22Rv1 (cell line): ENCODE measurements around the gene MEF2A.
"Not testable (repeated sequence)": the region's sequence is repeated elsewhere in the genome, so short reads cannot be mapped to it uniquely, and the experiment has no call there.

Experiments
- H3K27ac ChIP-seq: fragments of 450-650 bp; 2 replicates; pipeline ENCODE4 v1.5.1; 2017
- CTCF ChIP-seq: fragments of 450-650 bp; IDR thresholded peaks from 2 replicates; pipeline ENCODE4 v1.5.1; 2017; ENCODE audit warnings: mild to moderate bottlenecking
- ZFX ChIP-seq: fragments of 450-650 bp; IDR thresholded peaks from 2 replicates; pipeline ENCODE4 v1.6.1; 2017; ENCODE audit warnings: antibody characterized with exemption, borderline replicate concordance

The MEF2A gene

GRCh38 chr15:99644913-99645542 is 79.2 kb downstream of the MEF2A start:
- TF ChIP-seq ZFX (no peak), CTCF (no peak)
- no peak overlapping the region for H3K27ac ChIP-seq

DNA sequence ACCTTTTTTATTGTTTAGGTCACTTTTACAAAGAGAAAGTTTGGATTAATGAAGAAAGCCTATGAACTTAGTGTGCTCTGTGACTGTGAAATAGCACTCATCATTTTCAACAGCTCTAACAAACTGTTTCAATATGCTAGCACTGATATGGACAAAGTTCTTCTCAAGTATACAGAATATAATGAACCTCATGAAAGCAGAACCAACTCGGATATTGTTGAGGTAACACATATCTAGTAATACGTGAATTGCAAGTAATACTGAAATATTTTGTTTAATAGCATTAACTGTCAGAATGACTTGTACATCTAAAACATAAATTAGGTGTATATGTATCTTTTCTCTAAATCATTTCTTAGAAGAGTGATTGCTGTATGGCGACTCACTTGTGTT is 79.8 kb downstream of the MEF2A start:
- H3K27ac ChIP-seq = no peak overlapping the region

DNA sequence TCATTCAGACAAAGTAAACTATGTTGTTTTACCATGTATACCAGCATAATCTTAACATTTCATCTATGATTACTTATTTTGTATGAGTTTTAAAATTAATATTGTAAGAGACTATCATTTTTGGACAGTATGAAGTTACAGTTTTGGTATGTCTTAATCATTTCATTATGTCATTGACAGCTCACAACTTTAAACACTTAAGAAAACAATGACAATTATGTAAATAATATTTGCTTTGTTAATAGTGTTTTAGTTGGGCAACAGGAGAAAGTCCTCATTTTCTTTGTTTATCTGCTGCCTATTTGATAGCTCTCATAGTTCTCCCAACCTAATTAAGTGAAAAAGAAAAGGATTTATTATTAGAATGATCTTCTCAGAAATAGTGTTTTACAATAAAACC is 80.2 kb downstream of the MEF2A start:
- H3K27ac ChIP-seq = no peak overlapping the region
- TF ChIP-seq CTCF (no peak), ZFX (no peak)

More for the DNA sequence above, 79.8 kb downstream of the MEF2A start:
- no peak for TF ChIP-seq CTCF
- no peak for TF ChIP-seq ZFX

DNA sequence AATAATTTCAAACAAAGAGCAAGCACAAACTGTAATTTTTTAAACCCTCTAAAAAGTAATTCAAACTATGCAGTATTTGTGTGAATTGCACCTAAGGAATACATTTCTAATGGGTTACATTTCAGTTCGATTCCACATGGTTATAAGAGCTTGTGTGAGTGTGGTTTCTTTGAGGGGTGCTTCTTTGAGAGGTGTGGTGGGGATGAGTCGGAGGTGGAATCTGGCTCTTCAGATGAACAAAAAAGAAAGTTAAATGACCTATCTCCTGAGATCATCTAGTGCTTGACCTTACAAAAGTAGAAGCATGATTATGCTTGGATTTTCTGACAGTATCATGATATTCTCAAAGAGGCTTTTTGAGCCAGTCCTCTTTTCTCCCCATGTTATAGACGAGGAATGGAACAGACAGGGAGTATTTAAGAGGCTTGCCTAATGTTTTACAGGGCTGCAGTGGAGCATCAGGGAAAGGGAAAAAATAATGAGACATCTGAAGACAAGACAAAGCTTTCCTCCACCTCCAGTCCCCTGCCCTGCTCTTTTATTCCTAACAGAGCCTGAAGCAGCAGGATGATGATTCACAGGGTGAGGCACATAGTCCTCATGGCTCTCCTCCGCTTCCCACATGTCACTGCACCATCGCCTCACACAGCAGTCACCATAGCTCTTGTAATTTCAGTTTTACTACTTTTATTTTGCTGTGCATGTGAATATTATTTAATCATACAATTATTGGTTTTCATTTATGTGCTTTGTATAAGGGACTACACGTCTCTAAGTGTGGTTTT is 85.4 kb downstream of the MEF2A start:
- no peak overlapping the region for H3K27ac ChIP-seq
- no peak for TF ChIP-seq CTCF
- TF ChIP-seq ZFX = no peak

- H3K27ac ChIP-seq = no peak overlapping the region
- TF ChIP-seq ZFX (no peak), CTCF (no peak)
These were observed 90.4 kb downstream of the MEF2A start for GRCh38 chr15:99656205-99656604.

DNA sequence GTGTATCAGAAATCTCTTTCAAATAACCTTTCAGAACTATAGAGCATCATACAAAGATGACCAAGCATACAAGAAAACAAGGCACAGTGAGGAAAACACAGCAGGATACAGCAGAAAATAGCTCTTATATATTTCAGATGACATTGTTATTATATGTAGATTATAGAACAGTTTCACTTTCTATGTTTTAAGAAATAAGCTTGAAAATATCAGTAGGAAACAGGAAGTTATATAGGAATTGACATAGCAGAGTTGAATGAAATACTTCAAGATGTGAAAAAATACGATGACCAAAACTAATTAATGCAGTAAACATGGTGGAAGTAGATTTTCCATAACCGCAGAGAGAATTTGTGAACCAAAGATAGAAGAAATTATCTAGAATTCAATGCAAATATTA is 92.2 kb downstream of the MEF2A start:
- no peak overlapping the region for H3K27ac ChIP-seq
- no peak for TF ChIP-seq ZFX
- TF ChIP-seq CTCF = no peak

DNA sequence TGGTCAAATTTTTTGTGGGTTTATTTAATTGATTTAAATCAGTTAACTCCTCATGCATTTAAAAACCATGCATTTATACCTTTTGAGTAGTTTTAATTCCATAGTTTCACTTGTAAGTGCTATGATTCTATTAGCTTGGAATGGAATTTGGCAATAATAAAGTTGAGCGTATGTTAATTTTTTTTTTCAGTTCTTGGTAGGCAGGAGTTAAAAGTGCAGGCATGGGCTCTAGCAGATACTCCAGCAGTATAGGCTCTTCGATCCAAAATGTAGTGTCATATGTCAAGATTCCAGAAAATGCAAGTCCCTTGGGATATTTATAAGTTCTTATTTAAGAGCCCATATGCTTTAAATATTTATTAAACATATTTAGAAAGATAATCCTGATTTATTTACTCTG is 97.1 kb downstream of the MEF2A start:
- TF ChIP-seq CTCF = no peak
- H3K27ac ChIP-seq = no peak overlapping the region

DNA sequence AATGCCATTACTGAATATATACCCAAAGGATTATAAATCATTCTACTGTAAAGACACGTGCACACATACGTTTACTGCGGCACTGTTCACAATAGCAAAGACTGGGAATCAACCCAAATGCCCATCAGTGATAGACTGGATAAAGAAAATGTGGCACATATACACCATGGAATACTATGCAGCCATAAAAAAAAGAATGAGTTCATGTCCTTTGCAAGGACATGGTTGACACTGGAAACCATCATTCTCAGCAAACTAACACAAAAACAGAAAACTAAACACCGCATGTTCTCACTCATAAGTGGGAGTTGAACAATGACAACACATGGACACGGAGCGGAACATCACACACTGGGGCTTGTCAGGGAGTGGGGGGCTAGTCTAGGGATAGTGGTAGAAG is 100.3 kb downstream of the MEF2A start:
- not testable (repeated sequence) for H3K27ac ChIP-seq
